HepG2 (cell line): ENCODE results near the gene ARHGAP26. TPM values are rescaled to one million over a fixed set of nuclear protein-coding genes. Genes with fewer than 3 reads are reported as not detected.

Source experiments
- ATAC-seq: fragments of 200-7000 bp; cut with Tn5 transposase; 3 replicates; pipeline ENCODE4 v1.9.1; 2020; ENCODE audit warnings: mild to moderate bottlenecking, moderate library complexity
- BruUV-seq: library from RNA; stranded (reverse); fragments of 400-500 nt; replicated peaks from 2 replicates; lab custom pipeline; 2021; lab: Mats Ljungman, UMichigan
- CTCF ChIA-PET: fragments of 300-600 bp; formaldehyde crosslinking; extraction: SDS; loops from one replicate; lab custom pipeline; 2021; ENCODE audit warnings: low total read pairs, inconsistent platforms, low intra/inter-chr PET ratio; lab: Yijun Ruan, JAX
- POLR2A ChIA-PET: fragments of 350-600 bp; sonication (Branson Sonifier 250); formaldehyde crosslinking; loops from one replicate; lab custom pipeline; 2020; ENCODE audit warnings: antibody characterized with exemption, inconsistent platforms; lab: Yijun Ruan, JAX
- DNase-seq: peaks from one replicate; pipeline ENCODE4 v3.0.0-alpha.2; 2015; ENCODE audit warnings: low spot score
- FAIRE-seq: peaks from 3 replicates; lab custom pipeline; 2011; peaks lifted over from hg19 to GRCh38; lab: Jason Lieb, UNC
- H2AFZ ChIP-seq: one replicate; pipeline ENCODE4 v1.6.1; 2011; ENCODE audit warnings: low read length, inconsistent platforms
- H3K27ac ChIP-seq: fragments of 300-600 bp; 3 replicates; pipeline ENCODE4 v1.8.0; 2011; ENCODE audit warnings: mixed run types, mild to moderate bottlenecking, mixed read lengths, low read length, inconsistent platforms; ENCODE audit not compliant: insufficient read depth; ENCODE audit errors: extremely low read length
- H3K27me3 ChIP-seq, 2 experiments: fragments of 200-600 bp in 1 of 2; 2 replicates in 1 of 2; 3 replicates in 1 of 2; pipeline versions ENCODE4 v1.6.0 to v1.8.0; 2011; ENCODE audit warnings: low read length in 2 of 2, mild to moderate bottlenecking in 2 of 2, moderate library complexity in 2 of 2, inconsistent platforms in 1 of 2; ENCODE audit not compliant: insufficient read depth in 2 of 2, control insufficient read depth in 1 of 2
- H3K36me3 ChIP-seq, 2 experiments: fragments of 200-600 bp in 1 of 2; replicated peaks in 1 of 2; 2 replicates in 1 of 2; 3 replicates in 1 of 2; pipeline versions ENCODE4 v1.5.1 to v1.8.0; 2011; ENCODE audit warnings: low read length in 2 of 2, inconsistent platforms in 1 of 2; ENCODE audit not compliant: insufficient read depth in 2 of 2, control insufficient read depth in 1 of 2
- H3K4me1 ChIP-seq: 2 replicates; pipeline ENCODE4 v1.5.1; 2012; ENCODE audit warnings: low read length, inconsistent platforms; ENCODE audit not compliant: insufficient read depth
- H3K4me2 ChIP-seq: 2 replicates; pipeline ENCODE4 v1.6.0; 2011; ENCODE audit warnings: low read depth, low read length, inconsistent platforms
- H3K4me3 ChIP-seq, 3 experiments: fragments of 200-600 bp in 1 of 3; sonication (generic), shearing (Covaris generic) in 1 of 3; replicated peaks in 1 of 3; 2 replicates each; pipeline ENCODE4 v1.5.1; 2011 to 2016; ENCODE audit warnings: low read length in 3 of 3, inconsistent platforms in 2 of 3, low read depth in 2 of 3, mild to moderate bottlenecking in 2 of 3, control low read depth in 1 of 3, mixed read lengths in 1 of 3; ENCODE audit not compliant: insufficient read depth in 1 of 3
- H3K79me2 ChIP-seq: one replicate; pipeline ENCODE4 v1.6.1; 2011; ENCODE audit warnings: low read length, inconsistent platforms; ENCODE audit not compliant: insufficient read depth
- H3K9ac ChIP-seq: 2 replicates; pipeline ENCODE4 v1.6.0; 2011; ENCODE audit warnings: mild to moderate bottlenecking, low read depth, low read length, inconsistent platforms; ENCODE audit not compliant: insufficient read depth
- H3K9me3 ChIP-seq: 2 replicates; pipeline ENCODE4 v1.5.1; 2012; ENCODE audit warnings: mild to moderate bottlenecking, low read length
- H4K20me1 ChIP-seq: 2 replicates; pipeline ENCODE4 v1.6.0; 2011; ENCODE audit warnings: inconsistent platforms, mild to moderate bottlenecking, low read length, moderate library complexity; ENCODE audit not compliant: insufficient read depth
- AGO1 ChIP-seq: fragments of 200-400 bp; formaldehyde crosslinking; IDR thresholded peaks from 2 replicates; pipeline ENCODE4 v1.6.1; 2017; ENCODE audit warnings: mild to moderate bottlenecking, low read depth, low read length, moderate library complexity; ENCODE audit not compliant: poor library complexity, severe bottlenecking
- ELF3 ChIP-seq: IDR thresholded peaks from 2 replicates; pipeline ENCODE4 v1.6.1; 2016; ENCODE audit warnings: missing genetic modification reagents, missing compliant biosample characterization
- EP300 ChIP-seq, 3 experiments: sonication (generic) in 1 of 3; formaldehyde crosslinking in 1 of 3; IDR thresholded peaks; 2 replicates each; pipeline versions ENCODE4 v1.5.1 to v1.6.1; 2011 to 2020; ENCODE audit warnings: low read depth in 2 of 3, low read length in 2 of 3, borderline replicate concordance in 1 of 3, improper control_type of control experiment in 1 of 3, mild to moderate bottlenecking in 1 of 3, missing genetic modification reagents in 1 of 3, moderate library complexity in 1 of 3
- HNRNPK ChIP-seq: fragments of 200-400 bp; formaldehyde crosslinking; IDR thresholded peaks from 2 replicates; pipeline ENCODE4 v1.6.1; 2018; ENCODE audit warnings: low read length, low read depth, moderate library complexity, mild to moderate bottlenecking; ENCODE audit not compliant: poor library complexity, severe bottlenecking
- KDM1A ChIP-seq: IDR thresholded peaks from 2 replicates; pipeline ENCODE4 v1.6.1; 2016; ENCODE audit warnings: missing compliant biosample characterization
- MEIS1 ChIP-seq: sonication (generic); formaldehyde crosslinking; IDR thresholded peaks from 2 replicates; pipeline ENCODE4 v1.9.0; 2021; ENCODE audit warnings: mild to moderate bottlenecking, missing genetic modification reagents, moderate library complexity, borderline replicate concordance
- PAX8 ChIP-seq: sonication (generic); formaldehyde crosslinking; IDR thresholded peaks from 2 replicates; pipeline ENCODE4 v1.8.0; 2022; ENCODE audit warnings: mild to moderate bottlenecking, missing genetic modification reagents, borderline replicate concordance
- REPIN1 ChIP-seq: sonication (generic); formaldehyde crosslinking; IDR thresholded peaks from 2 replicates; pipeline ENCODE4 v1.8.0; 2022; ENCODE audit warnings: missing genetic modification reagents, low read depth, mild to moderate bottlenecking, borderline replicate concordance
- SPEN ChIP-seq: sonication (generic); formaldehyde crosslinking; IDR thresholded peaks from 2 replicates; pipeline ENCODE4 v1.5.1; 2020; ENCODE audit warnings: low read depth, mild to moderate bottlenecking, missing genetic modification reagents
- YEATS2 ChIP-seq: sonication (generic); formaldehyde crosslinking; IDR thresholded peaks from 2 replicates; pipeline ENCODE4 v1.4.0; 2020; ENCODE audit warnings: missing genetic modification reagents, borderline replicate concordance
- ZNF160 ChIP-seq: sonication (generic); formaldehyde crosslinking; IDR thresholded peaks from 2 replicates; pipeline ENCODE4 v1.8.0; 2022; ENCODE audit warnings: mild to moderate bottlenecking, inconsistent platforms, missing genetic modification reagents
- ZNF180 ChIP-seq: sonication (generic); formaldehyde crosslinking; IDR thresholded peaks from 2 replicates; pipeline ENCODE4 v1.4.0; 2020; ENCODE audit warnings: low read depth, missing genetic modification reagents, borderline replicate concordance
- ZNF777 ChIP-seq: sonication (generic); formaldehyde crosslinking; IDR thresholded peaks from 2 replicates; pipeline ENCODE4 v1.4.0; 2020; ENCODE audit warnings: missing genetic modification reagents
- WGBS: methylation state at CpG from one replicate; pipeline ENCODE4 v1.1.6; 2017; ENCODE audit warnings: low lambda C conversion rate; 5-methylcytosine and 5-hydroxymethylcytosine counted together
- in situ Hi-C: cut with HindIII; loops from 2 replicates; pipeline ENCODE4 v1.10.0; 2017; ENCODE audit warnings: low pct_unique_long_range_greater_than_20kb; ENCODE audit not compliant: extremely low pct_ligation_motif_present
- intact Hi-C: fragments of 100-400 bp; cut with micrococcal nuclease; formaldehyde crosslinking; loops from one replicate; pipeline ENCODE4 v1.10.0; 2022; ENCODE audit not compliant: unreplicated experiment
- polyA plus RNA-seq, 8 experiments: library from polyadenylated mRNA; depleted of rRNA in 3 of 8; stranded (reverse) in 7 of 8; unstranded in 1 of 8; fragments of >200 nt; fragmentation: Illumina TruSeq in 4 of 8; extraction: Trizol in 4 of 8; gene quantifications; 2 replicates each; pipeline versions ENCODE4 v1.2.1 to v1.2.3, GENCODE V29; 2011 to 2016; ENCODE audit warnings: low read depth in 4 of 8, missing spikeins in 1 of 8, mixed read lengths in 1 of 8; ENCODE audit not compliant: insufficient read depth in 1 of 8
- total RNA-seq, 5 experiments: library from RNA; depleted of rRNA; stranded (reverse); fragments of >200 nt; fragmentation: Illumina TruSeq; extraction: Trizol; gene quantifications; 2 replicates each; pipeline ENCODE4 v1.2.3, GENCODE V29; 2016; ENCODE audit warnings: low read depth in 1 of 5
- TF ChIP-seq, protein P1 (sequence below): fragments of 450-650 bp; IDR thresholded peaks from 2 replicates; pipeline ENCODE4 v1.6.1; 2016
- TF ChIP-seq, protein P2 (sequence below): sonication (generic); formaldehyde crosslinking; IDR thresholded peaks from 2 replicates; pipeline ENCODE4 v1.9.0; 2022; ENCODE audit warnings: low read depth, missing genetic modification reagents
- TF ChIP-seq, protein P3 (sequence below): sonication (generic); formaldehyde crosslinking; IDR thresholded peaks from 2 replicates; pipeline ENCODE4 v1.5.0; 2020; ENCODE audit warnings: mild to moderate bottlenecking, missing genetic modification reagents, moderate library complexity
- TF ChIP-seq, protein P4 (sequence below): sonication (generic); formaldehyde crosslinking; IDR thresholded peaks from 2 replicates; pipeline ENCODE4 v1.8.1; 2022; ENCODE audit warnings: mild to moderate bottlenecking, missing genetic modification reagents

ARHGAP26 gene
- total and polyA plus RNA-seq, 2 of the 13 experiments (the other 11 are each of a cell fraction or from before 2014, with no cell fraction given) = 9.6 to 18.2 TPM

- TF ChIP-seq, protein P1, sequence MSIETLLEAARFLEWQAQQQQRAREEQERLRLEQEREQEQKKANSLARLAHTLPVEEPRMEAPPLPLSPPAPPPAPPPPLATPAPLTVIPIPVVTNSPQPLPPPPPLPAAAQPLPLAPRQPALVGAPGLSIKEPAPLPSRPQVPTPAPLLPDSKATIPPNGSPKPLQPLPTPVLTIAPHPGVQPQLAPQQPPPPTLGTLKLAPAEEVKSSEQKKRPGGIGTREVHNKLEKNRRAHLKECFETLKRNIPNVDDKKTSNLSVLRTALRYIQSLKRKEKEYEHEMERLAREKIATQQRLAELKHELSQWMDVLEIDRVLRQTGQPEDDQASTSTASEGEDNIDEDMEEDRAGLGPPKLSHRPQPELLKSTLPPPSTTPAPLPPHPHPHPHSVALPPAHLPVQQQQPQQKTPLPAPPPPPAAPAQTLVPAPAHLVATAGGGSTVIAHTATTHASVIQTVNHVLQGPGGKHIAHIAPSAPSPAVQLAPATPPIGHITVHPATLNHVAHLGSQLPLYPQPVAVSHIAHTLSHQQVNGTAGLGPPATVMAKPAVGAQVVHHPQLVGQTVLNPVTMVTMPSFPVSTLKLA = no peak
- no peak for TF ChIP-seq REPIN1 (CRISPR knock-in tag)
- TF ChIP-seq, all 625 proteins: peak for 0
These were observed 107.9 kb downstream of the ARHGAP26 start (continued) for GRCh38 chr5:142878111-142878510.

- WGBS = 92% methylated on average over 3 of the region's 3 CpGs
- Histone ChIP-seq H3K27me3 (no peaks in the 10 kb centered on the region), H3K4me2 (no peak overlapping the region), H4K20me1 (no peaks in the 10 kb centered on the region), H3K4me3 (no peak overlapping the region), H3K9me3 (no peaks in the 10 kb centered on the region), H3K79me2 (no peaks in the 10 kb centered on the region), H3K27ac (no peak overlapping the region), H3K9ac (no peak overlapping the region), H2AFZ (no peak overlapping the region), H3K36me3 (peaks cover 5 to 28% of the 10 kb centered on the region in 2 experiments), H3K4me1 (peaks cover 16% of the 10 kb centered on the region)
- ATAC-seq (no peak), FAIRE-seq (no peak), DNase-seq (no peak)
- intact Hi-C loops (no loop called here), in situ Hi-C loops (no loop called here)
- no peak for TF ChIP-seq ZNF180 (CRISPR knock-in tag)
- no peak for TF ChIP-seq HNRNPK
- TF ChIP-seq KDM1A (CRISPR knock-in tag) = no peak
- TF ChIP-seq, protein P2, sequence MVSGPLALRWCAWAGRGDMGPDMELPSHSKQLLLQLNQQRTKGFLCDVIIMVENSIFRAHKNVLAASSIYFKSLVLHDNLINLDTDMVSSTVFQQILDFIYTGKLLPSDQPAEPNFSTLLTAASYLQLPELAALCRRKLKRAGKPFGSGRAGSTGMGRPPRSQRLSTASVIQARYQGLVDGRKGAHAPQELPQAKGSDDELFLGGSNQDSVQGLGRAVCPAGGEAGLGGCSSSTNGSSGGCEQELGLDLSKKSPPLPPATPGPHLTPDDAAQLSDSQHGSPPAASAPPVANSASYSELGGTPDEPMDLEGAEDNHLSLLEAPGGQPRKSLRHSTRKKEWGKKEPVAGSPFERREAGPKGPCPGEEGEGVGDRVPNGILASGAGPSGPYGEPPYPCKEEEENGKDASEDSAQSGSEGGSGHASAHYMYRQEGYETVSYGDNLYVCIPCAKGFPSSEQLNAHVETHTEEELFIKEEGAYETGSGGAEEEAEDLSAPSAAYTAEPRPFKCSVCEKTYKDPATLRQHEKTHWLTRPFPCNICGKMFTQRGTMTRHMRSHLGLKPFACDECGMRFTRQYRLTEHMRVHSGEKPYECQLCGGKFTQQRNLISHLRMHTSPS = no peak
- no peak for TF ChIP-seq YEATS2
- no peak for TF ChIP-seq ZNF777 (CRISPR knock-in tag)
- no peak for TF ChIP-seq SPEN (CRISPR knock-in tag)
- TF ChIP-seq, protein P3, sequence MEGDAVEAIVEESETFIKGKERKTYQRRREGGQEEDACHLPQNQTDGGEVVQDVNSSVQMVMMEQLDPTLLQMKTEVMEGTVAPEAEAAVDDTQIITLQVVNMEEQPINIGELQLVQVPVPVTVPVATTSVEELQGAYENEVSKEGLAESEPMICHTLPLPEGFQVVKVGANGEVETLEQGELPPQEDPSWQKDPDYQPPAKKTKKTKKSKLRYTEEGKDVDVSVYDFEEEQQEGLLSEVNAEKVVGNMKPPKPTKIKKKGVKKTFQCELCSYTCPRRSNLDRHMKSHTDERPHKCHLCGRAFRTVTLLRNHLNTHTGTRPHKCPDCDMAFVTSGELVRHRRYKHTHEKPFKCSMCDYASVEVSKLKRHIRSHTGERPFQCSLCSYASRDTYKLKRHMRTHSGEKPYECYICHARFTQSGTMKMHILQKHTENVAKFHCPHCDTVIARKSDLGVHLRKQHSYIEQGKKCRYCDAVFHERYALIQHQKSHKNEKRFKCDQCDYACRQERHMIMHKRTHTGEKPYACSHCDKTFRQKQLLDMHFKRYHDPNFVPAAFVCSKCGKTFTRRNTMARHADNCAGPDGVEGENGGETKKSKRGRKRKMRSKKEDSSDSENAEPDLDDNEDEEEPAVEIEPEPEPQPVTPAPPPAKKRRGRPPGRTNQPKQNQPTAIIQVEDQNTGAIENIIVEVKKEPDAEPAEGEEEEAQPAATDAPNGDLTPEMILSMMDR (CRISPR knock-in tag) = no peak
- no peak for TF ChIP-seq MEIS1 (CRISPR knock-in tag)
- TF ChIP-seq PAX8 (CRISPR knock-in tag) = no peak
- no peak for TF ChIP-seq AGO1
- TF ChIP-seq, protein P4, sequence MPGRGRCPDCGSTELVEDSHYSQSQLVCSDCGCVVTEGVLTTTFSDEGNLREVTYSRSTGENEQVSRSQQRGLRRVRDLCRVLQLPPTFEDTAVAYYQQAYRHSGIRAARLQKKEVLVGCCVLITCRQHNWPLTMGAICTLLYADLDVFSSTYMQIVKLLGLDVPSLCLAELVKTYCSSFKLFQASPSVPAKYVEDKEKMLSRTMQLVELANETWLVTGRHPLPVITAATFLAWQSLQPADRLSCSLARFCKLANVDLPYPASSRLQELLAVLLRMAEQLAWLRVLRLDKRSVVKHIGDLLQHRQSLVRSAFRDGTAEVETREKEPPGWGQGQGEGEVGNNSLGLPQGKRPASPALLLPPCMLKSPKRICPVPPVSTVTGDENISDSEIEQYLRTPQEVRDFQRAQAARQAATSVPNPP (CRISPR knock-in tag) = no peak
- TF ChIP-seq EP300 (IDR thresholded peaks at IDR 0.05; ENCODE audit: low read depth in 2 of 2, low read length in 2 of 2) = no peak
- no peak for TF ChIP-seq EP300 (CRISPR knock-in tag; IDR thresholded peaks at IDR 0.05; ENCODE audit: borderline replicate concordance)
- no peak for TF ChIP-seq ELF3
- no peak for TF ChIP-seq ZNF160 (CRISPR knock-in tag)
- POLR2A ChIA-PET = no interaction called here
- BruUV-seq = no TSS peak
- CTCF ChIA-PET = interaction anchor here (3.5 kb wide), 1 partner anchor 130 kb away, joined by 53 read pairs; no protein-coding TSS in a partner anchor
These were observed 108.5 kb downstream of the ARHGAP26 start for GRCh38 chr5:142878638-142879037.
